Mesenchymal stem cell (in vitro differentiated cells and primary cell): ENCODE measurements around the gene TRPM4.

Experiments
- DNase-seq: peaks from one replicate; pipeline ENCODE4 v3.0.0-alpha.2; 2013
- H2AFZ ChIP-seq: one replicate; pipeline ENCODE4 v1.6.1; 2013; ENCODE audit warnings: low read depth, mild to moderate bottlenecking, control low read depth, inconsistent platforms, low read length, moderate library complexity
- H2AK5ac ChIP-seq: 2 replicates; pipeline ENCODE4 v1.6.1; 2013; ENCODE audit warnings: low read length, moderate library complexity, mild to moderate bottlenecking, inconsistent platforms; ENCODE audit not compliant: severe bottlenecking
- H2BK120ac ChIP-seq: one replicate; pipeline ENCODE4 v1.6.1; 2013; ENCODE audit warnings: low read depth, mild to moderate bottlenecking, inconsistent platforms, low read length, moderate library complexity
- H2BK12ac ChIP-seq, 2 experiments: one replicate each; pipeline ENCODE4 v1.6.1; 2013; ENCODE audit warnings: inconsistent platforms in 2 of 2, low read length in 2 of 2, mild to moderate bottlenecking in 2 of 2, moderate library complexity in 2 of 2, control low read depth in 1 of 2
- H2BK15ac ChIP-seq: one replicate; pipeline ENCODE4 v1.6.1; 2013; ENCODE audit warnings: mild to moderate bottlenecking, low read depth, inconsistent platforms; ENCODE audit not compliant: poor library complexity, severe bottlenecking
- H2BK5ac ChIP-seq: 2 replicates; pipeline ENCODE4 v1.6.1; 2013; ENCODE audit warnings: low read depth, mild to moderate bottlenecking, low read length, control low read depth, inconsistent platforms; ENCODE audit not compliant: poor library complexity, severe bottlenecking
- H3K14ac ChIP-seq, 2 experiments: one replicate each; pipeline ENCODE4 v1.6.1; 2013; ENCODE audit warnings: inconsistent platforms in 2 of 2, low read length in 2 of 2, control low read depth in 1 of 2, mild to moderate bottlenecking in 1 of 2, moderate library complexity in 1 of 2
- H3K18ac ChIP-seq, 2 experiments: one replicate each; pipeline ENCODE4 v1.6.1; 2013; ENCODE audit warnings: inconsistent platforms in 2 of 2, low read length in 2 of 2, control low read depth in 1 of 2, low read depth in 1 of 2, mild to moderate bottlenecking in 1 of 2
- H3K23ac ChIP-seq, 2 experiments: one replicate each; pipeline ENCODE4 v1.6.1; 2013; ENCODE audit warnings: inconsistent platforms in 2 of 2, low read length in 2 of 2, mild to moderate bottlenecking in 2 of 2, moderate library complexity in 2 of 2, control low read depth in 1 of 2
- H3K27ac ChIP-seq: 2 replicates; pipeline ENCODE4 v1.5.1; 2013; ENCODE audit warnings: mild to moderate bottlenecking, moderate library complexity, low read length, control low read depth, inconsistent platforms; ENCODE audit not compliant: poor library complexity, severe bottlenecking
- H3K27me3 ChIP-seq, 2 experiments: 2 replicates each; pipeline versions ENCODE4 v1.6.1 to v1.7.0; 2013; ENCODE audit warnings: low read length in 2 of 2, mild to moderate bottlenecking in 2 of 2, moderate library complexity in 2 of 2, control low read depth in 1 of 2, inconsistent platforms in 1 of 2; ENCODE audit not compliant: control insufficient read depth in 1 of 2, insufficient read depth in 1 of 2
- H3K36me3 ChIP-seq, 2 experiments: 2 replicates each; pipeline versions ENCODE4 v1.6.1 to v1.7.0; 2013; ENCODE audit warnings: low read length in 2 of 2, control low read depth in 1 of 2, inconsistent platforms in 1 of 2, low read depth in 1 of 2, mild to moderate bottlenecking in 1 of 2; ENCODE audit not compliant: insufficient read depth in 2 of 2, control insufficient read depth in 1 of 2
- H3K4ac ChIP-seq, 2 experiments: one replicate each; pipeline ENCODE4 v1.6.1; 2013; ENCODE audit warnings: inconsistent platforms in 2 of 2, low read length in 2 of 2, mild to moderate bottlenecking in 2 of 2, moderate library complexity in 2 of 2, control low read depth in 1 of 2, low read depth in 1 of 2
- H3K4me1 ChIP-seq: 2 replicates; pipeline ENCODE4 v1.6.1; 2013; ENCODE audit warnings: low read depth, low read length, control low read depth; ENCODE audit not compliant: control insufficient read depth, insufficient read depth
- H3K4me2 ChIP-seq: 2 replicates; pipeline ENCODE4 v1.6.1; 2013; ENCODE audit warnings: low read length, mild to moderate bottlenecking, inconsistent platforms; ENCODE audit not compliant: poor library complexity, severe bottlenecking
- H3K4me3 ChIP-seq, 2 experiments: 2 replicates each; pipeline versions ENCODE4 v1.5.1 to v1.7.0; 2013; ENCODE audit warnings: low read length in 2 of 2, mild to moderate bottlenecking in 2 of 2, control low read depth in 1 of 2, low read depth in 1 of 2; ENCODE audit not compliant: insufficient read depth in 1 of 2
- H3K79me1 ChIP-seq: replicated peaks from 2 replicates; pipeline ENCODE4 v1.6.1; 2013; ENCODE audit warnings: mild to moderate bottlenecking, control low read depth, low read length, inconsistent platforms; ENCODE audit not compliant: poor library complexity, severe bottlenecking
- H3K9ac ChIP-seq: 2 replicates; pipeline ENCODE4 v1.7.0; 2013; ENCODE audit warnings: mild to moderate bottlenecking, low read length, moderate library complexity
- H3K9me3 ChIP-seq: 2 replicates; pipeline ENCODE4 v1.7.0; 2013; ENCODE audit warnings: mild to moderate bottlenecking, low read length; ENCODE audit not compliant: control insufficient read depth
- H4K8ac ChIP-seq: one replicate; pipeline ENCODE4 v1.6.1; 2013; ENCODE audit warnings: inconsistent platforms, mild to moderate bottlenecking, low read length, moderate library complexity
- H4K91ac ChIP-seq: one replicate; pipeline ENCODE4 v1.6.1; 2013; ENCODE audit warnings: mild to moderate bottlenecking, low read length, inconsistent platforms
- WGBS: methylation state at CpG from one replicate; pipeline ENCODE4 v1.1.7; 2013; ENCODE audit warnings: mixed read lengths; 5-methylcytosine and 5-hydroxymethylcytosine counted together

The TRPM4 gene

GRCh38 chr19:49140951-49141350 lies 16.6 kb upstream of the TRPM4 start:
- no peak for DNase-seq
- H3K14ac ChIP-seq = no peak overlapping the region
- no peaks in the 10 kb centered on the region for H3K9me3 ChIP-seq
- no peak overlapping the region for H3K27ac ChIP-seq
- no peak overlapping the region for H3K4me2 ChIP-seq
- no peak overlapping the region for H3K4me3 ChIP-seq
- no peak overlapping the region for H2BK12ac ChIP-seq
- H4K8ac ChIP-seq = no peak overlapping the region
- H3K4ac ChIP-seq = no peak overlapping the region
- H3K18ac ChIP-seq = no peak overlapping the region
- no peak overlapping the region for H2BK15ac ChIP-seq
- H3K4me1 ChIP-seq = peaks cover 17% of the 10 kb centered on the region
- no peak overlapping the region for H3K9ac ChIP-seq
- 90% methylated on average over 7 of the region's 7 CpGs for WGBS
- H3K27me3 ChIP-seq = peaks cover 0 to 2% of the 10 kb centered on the region in 2 experiments
- no peak overlapping the region for H2AFZ ChIP-seq
- no peak overlapping the region for H2BK5ac ChIP-seq
- no peak overlapping the region for H2AK5ac ChIP-seq
- no peak overlapping the region for H4K91ac ChIP-seq
- H3K23ac ChIP-seq = no peak overlapping the region
- H2BK120ac ChIP-seq = no peak overlapping the region
- H3K36me3 ChIP-seq = no peaks in the 10 kb centered on the region
- no peaks in the 10 kb centered on the region for H3K79me1 ChIP-seq

- no peak overlapping the region for H2AK5ac ChIP-seq
- H3K27me3 ChIP-seq = peaks cover 0 to 2% of the 10 kb centered on the region in 2 experiments
- no peak overlapping the region for H3K4me3 ChIP-seq
- peaks cover 21% of the 10 kb centered on the region for H3K4me1 ChIP-seq
- H3K4me2 ChIP-seq = no peak overlapping the region
- no peak overlapping the region for H3K18ac ChIP-seq
- H3K36me3 ChIP-seq = no peaks in the 10 kb centered on the region
- no peaks in the 10 kb centered on the region for H3K79me1 ChIP-seq
- H3K9ac ChIP-seq = no peak overlapping the region
- H3K14ac ChIP-seq = no peak overlapping the region
- 88% methylated on average over 5 of the region's 6 CpGs for WGBS
- no peak overlapping the region for H4K8ac ChIP-seq
- H3K27ac ChIP-seq = no peak overlapping the region
- no peak overlapping the region for H4K91ac ChIP-seq
- H3K23ac ChIP-seq = no peak overlapping the region
- no peak overlapping the region for H2BK5ac ChIP-seq
- no peak overlapping the region for H2BK120ac ChIP-seq
- no peaks in the 10 kb centered on the region for H3K9me3 ChIP-seq
- no peak overlapping the region for H2BK15ac ChIP-seq
- no peak overlapping the region for H2AFZ ChIP-seq
- H2BK12ac ChIP-seq = no peak overlapping the region
- DNase-seq = no peak
- H3K4ac ChIP-seq = no peak overlapping the region
These were observed 16.2 kb upstream of the TRPM4 start for GRCh38 chr19:49141352-49141751.

- H2AK5ac ChIP-seq = no peak overlapping the region
- peak overlapping the region; percentile 97 for H4K8ac ChIP-seq
- H3K4me2 ChIP-seq = peak overlapping the region; percentile 85
- H3K23ac ChIP-seq = peak overlapping the region in 1 of 2 experiments; percentile 20
- H3K4me3 ChIP-seq = peak overlapping the region; percentile 73 to 90
- peak overlapping the region; percentile 88 for H2AFZ ChIP-seq
- H2BK15ac ChIP-seq = peak overlapping the region; percentile 33
- peak overlapping the region; percentile 77 for H3K9ac ChIP-seq
- peak overlapping the region in 1 of 2 experiments; percentile 31 for H3K14ac ChIP-seq
- no peak overlapping the region for H2BK120ac ChIP-seq
- H3K27ac ChIP-seq = no peak overlapping the region
- H2BK5ac ChIP-seq = no peak overlapping the region
- DNase-seq = peak; percentile 94
- peak overlapping the region; percentile 45 to 67 for H3K18ac ChIP-seq
- no peaks in the 10 kb centered on the region for H3K79me1 ChIP-seq
- WGBS = 3% methylated on average over 21 of the region's 21 CpGs
- H3K27me3 ChIP-seq = peaks cover 0 to 6% of the 10 kb centered on the region in 2 experiments
- peak overlapping the region; percentile 96 for H4K91ac ChIP-seq
- H2BK12ac ChIP-seq = peak overlapping the region in 1 of 2 experiments; percentile 80
- no peaks in the 10 kb centered on the region for H3K36me3 ChIP-seq
- no peaks in the 10 kb centered on the region for H3K9me3 ChIP-seq
- H3K4me1 ChIP-seq = peaks cover 19% of the 10 kb centered on the region
- no peak overlapping the region for H3K4ac ChIP-seq
These were observed 14.7 kb upstream of the TRPM4 start for GRCh38 chr19:49142866-49143335.

GRCh38 chr19:49145573-49146407 lies 11.8 kb upstream of the TRPM4 start:
- no peaks in the 10 kb centered on the region for H3K36me3 ChIP-seq
- no peak overlapping the region for H2AFZ ChIP-seq
- H3K79me1 ChIP-seq = no peaks in the 10 kb centered on the region
- H3K4me2 ChIP-seq = peak overlapping the region; percentile 4
- no peak overlapping the region for H2BK12ac ChIP-seq
- H4K91ac ChIP-seq = no peak overlapping the region
- H3K23ac ChIP-seq = no peak overlapping the region
- H3K14ac ChIP-seq = no peak overlapping the region
- no peak overlapping the region for H2BK5ac ChIP-seq
- peak; percentile 83 for DNase-seq
- H2BK15ac ChIP-seq = no peak overlapping the region
- 11% methylated on average over 26 of the region's 30 CpGs for WGBS
- H3K4ac ChIP-seq = no peak overlapping the region
- peak overlapping the region; percentile 62 for H3K9ac ChIP-seq
- H3K18ac ChIP-seq = no peak overlapping the region
- H3K4me1 ChIP-seq = peaks cover 33% of the 10 kb centered on the region
- H2BK120ac ChIP-seq = no peak overlapping the region
- H3K27ac ChIP-seq = no peak overlapping the region
- H2AK5ac ChIP-seq = no peak overlapping the region
- peaks cover 4 to 13% of the 10 kb centered on the region in 2 experiments for H3K27me3 ChIP-seq
- peak overlapping the region in 1 of 2 experiments; percentile 75 for H3K4me3 ChIP-seq
- no peaks in the 10 kb centered on the region for H3K9me3 ChIP-seq
- no peak overlapping the region for H4K8ac ChIP-seq
